Liver (tissue), 9 donors: ENCODE data around the gene TEX36. TPM values are rescaled to one million over a fixed set of nuclear protein-coding genes. Genes with fewer than 3 reads are reported as not detected.

ENCODE experiments used
- DNase-seq: peaks from one replicate; pipeline ENCODE4 v3.0.0-alpha.2; 2017; ENCODE audit warnings: low spot score
- H3K27ac ChIP-seq, 2 donors: one replicate each; pipeline ENCODE4 v1.7.0; 2013; ENCODE audit warnings: inconsistent platforms in 2 of 2, low read length in 2 of 2, control low read depth in 1 of 2, low read depth in 1 of 2, mild to moderate bottlenecking in 1 of 2
- H3K27me3 ChIP-seq, 4 donors: one replicate each; pipeline versions ENCODE4 v1.6.1 to v1.7.0; 2013; ENCODE audit warnings: low read length in 3 of 4, inconsistent platforms in 1 of 4, mild to moderate bottlenecking in 1 of 4, moderate library complexity in 1 of 4; ENCODE audit not compliant: control insufficient read depth in 4 of 4, insufficient read depth in 4 of 4
- H3K36me3 ChIP-seq, 4 donors: one replicate each; pipeline versions ENCODE4 v1.6.1 to v1.7.0; 2013; ENCODE audit warnings: low read length in 3 of 4, mild to moderate bottlenecking in 3 of 4, low read depth in 1 of 4, moderate library complexity in 1 of 4; ENCODE audit not compliant: control insufficient read depth in 4 of 4, insufficient read depth in 3 of 4
- H3K4me1 ChIP-seq, 4 donors: one replicate each; pipeline versions ENCODE4 v1.6.1 to v1.7.0; 2013; ENCODE audit warnings: low read length in 3 of 4, mild to moderate bottlenecking in 3 of 4, moderate library complexity in 1 of 4; ENCODE audit not compliant: control insufficient read depth in 4 of 4, insufficient read depth in 4 of 4
- H3K4me3 ChIP-seq, 3 donors: one replicate each; pipeline versions ENCODE4 v1.6.1 to v1.7.0; 2013; ENCODE audit warnings: low read length in 3 of 3, control low read depth in 1 of 3, low read depth in 1 of 3, mild to moderate bottlenecking in 1 of 3
- H3K9ac ChIP-seq, 2 donors: one replicate each; pipeline ENCODE4 v1.7.0; 2013; ENCODE audit warnings: low read length in 2 of 2, mild to moderate bottlenecking in 2 of 2, moderate library complexity in 2 of 2, control low read depth in 1 of 2, low read depth in 1 of 2
- H3K9me3 ChIP-seq, 4 donors: one replicate each; pipeline versions ENCODE4 v1.6.1 to v1.7.0; 2013; ENCODE audit warnings: low read length in 3 of 4; ENCODE audit not compliant: control insufficient read depth in 4 of 4
- EGR1 ChIP-seq, 2 donors: IDR thresholded peaks; 2 replicates each; pipeline ENCODE4 v1.6.1; 2016 to 2018; ENCODE audit warnings: antibody characterized with exemption in 2 of 2, low read depth in 2 of 2
- FOXA1 ChIP-seq: IDR thresholded peaks from 2 replicates; pipeline ENCODE4 v1.6.1; 2016; ENCODE audit warnings: antibody characterized with exemption
- GABPA ChIP-seq, 2 donors: IDR thresholded peaks in 1 of 2; conservative IDR thresholded peaks in 1 of 2; 2 replicates each; pipeline ENCODE4 v1.6.1; 2016; ENCODE audit warnings: antibody characterized with exemption in 2 of 2, mild to moderate bottlenecking in 1 of 2, moderate library complexity in 1 of 2
- HNF4A ChIP-seq, 2 donors: conservative IDR thresholded peaks; 2 replicates each; pipeline ENCODE4 v1.6.1; 2016; ENCODE audit warnings: antibody characterized with exemption in 2 of 2, mild to moderate bottlenecking in 2 of 2
- HNF4G ChIP-seq: IDR thresholded peaks from 2 replicates; pipeline ENCODE4 v1.6.1; 2016; ENCODE audit warnings: antibody characterized with exemption
- JUND ChIP-seq, 2 donors: IDR thresholded peaks; 2 replicates each; pipeline ENCODE4 v1.6.1; 2016; ENCODE audit warnings: antibody characterized with exemption in 2 of 2
- NR2F2 ChIP-seq: IDR thresholded peaks from 2 replicates; pipeline ENCODE4 v1.6.1; 2016; ENCODE audit warnings: antibody characterized with exemption
- RAD21 ChIP-seq, 2 donors: IDR thresholded peaks; 2 replicates each; pipeline ENCODE4 v1.6.1; 2016; ENCODE audit warnings: antibody characterized with exemption in 2 of 2, mild to moderate bottlenecking in 2 of 2
- RXRA ChIP-seq, 2 donors: IDR thresholded peaks; 2 replicates each; pipeline ENCODE4 v1.6.1; 2017 to 2018; ENCODE audit warnings: antibody characterized with exemption in 2 of 2, mild to moderate bottlenecking in 1 of 2
- SP1 ChIP-seq: IDR thresholded peaks from 2 replicates; pipeline ENCODE4 v1.6.1; 2018; ENCODE audit warnings: antibody characterized with exemption, mild to moderate bottlenecking
- TAF1 ChIP-seq: conservative IDR thresholded peaks from 2 replicates; pipeline ENCODE4 v1.6.1; 2016; ENCODE audit warnings: antibody characterized with exemption, mild to moderate bottlenecking
- WGBS: extraction: QIAGEN DNeasy Blood & Tissue Kit; methylation state at CpG from one replicate; pipeline ENCODE4 v1.1.7; 2013; 5-methylcytosine and 5-hydroxymethylcytosine counted together
- polyA plus RNA-seq, 2 donors: library from polyadenylated mRNA; stranded (reverse) in 1 of 2; unstranded in 1 of 2; fragments of 200-250 nt in 1 of 2; fragments of >200 nt in 1 of 2; fragmentation: Nextera tagmentation in 1 of 2; extraction: Ambion mirVana in 1 of 2; gene quantifications; one replicate each; pipeline versions ENCODE4 v1.2.1 to v1.2.3, GENCODE V29; 2013 to 2015
- total RNA-seq, 2 donors: library from RNA; depleted of rRNA; stranded (reverse); fragments of >200 nt; gene quantifications; one replicate each; pipeline ENCODE4 v1.2.3, GENCODE V29; 2014
- TF ChIP-seq, protein P1 (sequence below): IDR thresholded peaks from 2 replicates; pipeline ENCODE4 v1.6.1; 2016; ENCODE audit warnings: antibody characterized with exemption
- TF ChIP-seq, protein P2 (sequence below): IDR thresholded peaks from 2 replicates; pipeline ENCODE4 v1.6.1; 2016; ENCODE audit warnings: antibody characterized with exemption, mild to moderate bottlenecking
- TF ChIP-seq, protein P3 (sequence below): IDR thresholded peaks from 2 replicates; pipeline ENCODE4 v1.6.1; 2016; ENCODE audit warnings: antibody characterized with exemption
- TF ChIP-seq, protein P4 (sequence below): fragments of 150-350 bp; IDR thresholded peaks from 2 replicates; pipeline ENCODE4 v1.5.1; 2017; ENCODE audit warnings: improper control_type of control experiment, low read depth, low read length; ENCODE audit not compliant: missing input control
- donor health status: healthy.
- donor health status: healthy.
- donor health status: healthy.
- donor health status: healthy.
- donor health status: healthy.

TEX36 gene, protein sequence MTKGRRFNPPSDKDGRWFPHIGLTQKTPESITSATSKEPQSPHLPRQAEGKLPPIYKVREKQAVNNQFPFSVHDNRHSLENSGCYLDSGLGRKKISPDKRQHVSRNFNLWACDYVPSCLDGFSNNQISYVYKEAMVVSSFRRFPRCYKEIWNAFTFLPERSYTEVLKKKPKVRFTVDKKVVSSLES
- total RNA-seq: not detected
- polyA plus RNA-seq: not detected

DNA sequence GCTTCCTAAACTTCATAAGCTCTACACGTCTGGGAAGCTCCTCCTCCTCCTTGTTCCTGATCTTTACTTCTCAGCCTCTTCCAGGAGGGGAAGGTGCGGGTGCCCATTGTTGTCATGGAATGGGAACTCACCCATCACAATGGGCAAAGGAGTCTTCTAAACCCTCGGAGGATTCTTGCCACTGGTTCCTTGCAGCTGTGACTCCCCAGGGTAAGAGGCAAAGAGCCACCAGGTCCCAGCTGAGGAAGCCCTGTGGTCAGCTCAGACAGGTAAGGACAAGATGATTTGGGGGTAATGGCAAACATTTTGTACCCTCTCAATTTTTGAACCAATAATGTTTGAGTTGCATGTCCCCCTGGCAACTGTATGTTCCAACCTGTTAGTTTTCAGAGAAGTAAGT is at the start of gene TEX36:
TEX36 (minus strand) TSS at position 101 of the 400 bp plus-strand sequence. CDS start 174 bp downstream, outside the sequence.
- H3K36me3 ChIP-seq: no peaks in the 10 kb centered on the region
- 63% methylated on average over 3 of the region's 3 CpGs for WGBS
- no peak within 1 kb of the TSS for H3K4me3 ChIP-seq
- DNase-seq: no peak
- H3K4me1 ChIP-seq: no peaks in the 10 kb centered on the region
- no peak within 1 kb of the TSS for H3K27ac ChIP-seq
- H3K27me3 ChIP-seq: peaks cover 0 to 7% (median 0%) of the 10 kb centered on the region in 4 donors
- no peak within 1 kb of the TSS for H3K9ac ChIP-seq
- H3K9me3 ChIP-seq: peaks cover 0 to 6% (median 0%) of the 10 kb centered on the region in 4 donors
- TF ChIP-seq RAD21 (IDR thresholded peaks at IDR 0.05) (no peak), RXRA (IDR thresholded peaks at IDR 0.05) (no peak), EGR1 (IDR thresholded peaks at IDR 0.05; ENCODE audit: low read depth in 2 of 2) (no peak), HNF4G (no peak), FOXA1 (no peak), NR2F2 (no peak), SP1 (no peak), HNF4A (conservative IDR thresholded peaks at IDR 0.05) (no peak), TAF1 (no peak), JUND (IDR thresholded peaks at IDR 0.05) (no peak)
- TF ChIP-seq, protein P1, sequence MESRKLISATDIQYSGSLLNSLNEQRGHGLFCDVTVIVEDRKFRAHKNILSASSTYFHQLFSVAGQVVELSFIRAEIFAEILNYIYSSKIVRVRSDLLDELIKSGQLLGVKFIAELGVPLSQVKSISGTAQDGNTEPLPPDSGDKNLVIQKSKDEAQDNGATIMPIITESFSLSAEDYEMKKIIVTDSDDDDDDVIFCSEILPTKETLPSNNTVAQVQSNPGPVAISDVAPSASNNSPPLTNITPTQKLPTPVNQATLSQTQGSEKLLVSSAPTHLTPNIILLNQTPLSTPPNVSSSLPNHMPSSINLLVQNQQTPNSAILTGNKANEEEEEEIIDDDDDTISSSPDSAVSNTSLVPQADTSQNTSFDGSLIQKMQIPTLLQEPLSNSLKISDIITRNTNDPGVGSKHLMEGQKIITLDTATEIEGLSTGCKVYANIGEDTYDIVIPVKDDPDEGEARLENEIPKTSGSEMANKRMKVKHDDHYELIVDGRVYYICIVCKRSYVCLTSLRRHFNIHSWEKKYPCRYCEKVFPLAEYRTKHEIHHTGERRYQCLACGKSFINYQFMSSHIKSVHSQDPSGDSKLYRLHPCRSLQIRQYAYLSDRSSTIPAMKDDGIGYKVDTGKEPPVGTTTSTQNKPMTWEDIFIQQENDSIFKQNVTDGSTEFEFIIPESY: no peak
- TF ChIP-seq, protein P2, sequence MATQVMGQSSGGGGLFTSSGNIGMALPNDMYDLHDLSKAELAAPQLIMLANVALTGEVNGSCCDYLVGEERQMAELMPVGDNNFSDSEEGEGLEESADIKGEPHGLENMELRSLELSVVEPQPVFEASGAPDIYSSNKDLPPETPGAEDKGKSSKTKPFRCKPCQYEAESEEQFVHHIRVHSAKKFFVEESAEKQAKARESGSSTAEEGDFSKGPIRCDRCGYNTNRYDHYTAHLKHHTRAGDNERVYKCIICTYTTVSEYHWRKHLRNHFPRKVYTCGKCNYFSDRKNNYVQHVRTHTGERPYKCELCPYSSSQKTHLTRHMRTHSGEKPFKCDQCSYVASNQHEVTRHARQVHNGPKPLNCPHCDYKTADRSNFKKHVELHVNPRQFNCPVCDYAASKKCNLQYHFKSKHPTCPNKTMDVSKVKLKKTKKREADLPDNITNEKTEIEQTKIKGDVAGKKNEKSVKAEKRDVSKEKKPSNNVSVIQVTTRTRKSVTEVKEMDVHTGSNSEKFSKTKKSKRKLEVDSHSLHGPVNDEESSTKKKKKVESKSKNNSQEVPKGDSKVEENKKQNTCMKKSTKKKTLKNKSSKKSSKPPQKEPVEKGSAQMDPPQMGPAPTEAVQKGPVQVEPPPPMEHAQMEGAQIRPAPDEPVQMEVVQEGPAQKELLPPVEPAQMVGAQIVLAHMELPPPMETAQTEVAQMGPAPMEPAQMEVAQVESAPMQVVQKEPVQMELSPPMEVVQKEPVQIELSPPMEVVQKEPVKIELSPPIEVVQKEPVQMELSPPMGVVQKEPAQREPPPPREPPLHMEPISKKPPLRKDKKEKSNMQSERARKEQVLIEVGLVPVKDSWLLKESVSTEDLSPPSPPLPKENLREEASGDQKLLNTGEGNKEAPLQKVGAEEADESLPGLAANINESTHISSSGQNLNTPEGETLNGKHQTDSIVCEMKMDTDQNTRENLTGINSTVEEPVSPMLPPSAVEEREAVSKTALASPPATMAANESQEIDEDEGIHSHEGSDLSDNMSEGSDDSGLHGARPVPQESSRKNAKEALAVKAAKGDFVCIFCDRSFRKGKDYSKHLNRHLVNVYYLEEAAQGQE: no peak
- TF ChIP-seq, protein P3, sequence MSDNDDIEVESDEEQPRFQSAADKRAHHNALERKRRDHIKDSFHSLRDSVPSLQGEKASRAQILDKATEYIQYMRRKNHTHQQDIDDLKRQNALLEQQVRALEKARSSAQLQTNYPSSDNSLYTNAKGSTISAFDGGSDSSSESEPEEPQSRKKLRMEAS: no peak
- TF ChIP-seq, protein P4, sequence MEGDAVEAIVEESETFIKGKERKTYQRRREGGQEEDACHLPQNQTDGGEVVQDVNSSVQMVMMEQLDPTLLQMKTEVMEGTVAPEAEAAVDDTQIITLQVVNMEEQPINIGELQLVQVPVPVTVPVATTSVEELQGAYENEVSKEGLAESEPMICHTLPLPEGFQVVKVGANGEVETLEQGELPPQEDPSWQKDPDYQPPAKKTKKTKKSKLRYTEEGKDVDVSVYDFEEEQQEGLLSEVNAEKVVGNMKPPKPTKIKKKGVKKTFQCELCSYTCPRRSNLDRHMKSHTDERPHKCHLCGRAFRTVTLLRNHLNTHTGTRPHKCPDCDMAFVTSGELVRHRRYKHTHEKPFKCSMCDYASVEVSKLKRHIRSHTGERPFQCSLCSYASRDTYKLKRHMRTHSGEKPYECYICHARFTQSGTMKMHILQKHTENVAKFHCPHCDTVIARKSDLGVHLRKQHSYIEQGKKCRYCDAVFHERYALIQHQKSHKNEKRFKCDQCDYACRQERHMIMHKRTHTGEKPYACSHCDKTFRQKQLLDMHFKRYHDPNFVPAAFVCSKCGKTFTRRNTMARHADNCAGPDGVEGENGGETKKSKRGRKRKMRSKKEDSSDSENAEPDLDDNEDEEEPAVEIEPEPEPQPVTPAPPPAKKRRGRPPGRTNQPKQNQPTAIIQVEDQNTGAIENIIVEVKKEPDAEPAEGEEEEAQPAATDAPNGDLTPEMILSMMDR: no peak

DNA sequence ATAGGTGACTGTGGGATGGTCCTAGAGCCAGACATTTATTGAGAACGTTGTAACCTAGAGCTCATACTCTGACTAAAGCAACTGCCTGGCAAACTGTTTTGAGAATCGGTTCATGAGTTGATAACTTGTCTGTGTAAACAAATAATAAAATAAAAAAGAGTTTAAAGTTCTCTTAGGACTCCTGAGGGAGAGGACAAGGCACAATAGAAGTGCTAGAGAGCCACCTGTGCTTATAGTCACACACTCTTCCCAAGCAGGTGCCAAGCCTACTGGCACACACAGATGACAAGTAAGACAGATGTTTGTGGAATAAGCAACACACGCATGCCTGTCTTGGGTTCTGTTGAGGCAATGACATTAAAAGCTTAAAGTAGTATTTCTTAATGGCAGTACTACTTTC is 44.5 kb upstream of the TEX36 start:
- H3K27me3 ChIP-seq: no peaks in the 10 kb centered on the region
- H3K36me3 ChIP-seq: peaks cover 3 to 87% (median 79%) of the 10 kb centered on the region in 4 donors
- no peak overlapping the region for H3K9ac ChIP-seq
- no peak overlapping the region for H3K27ac ChIP-seq
- no peaks in the 10 kb centered on the region for H3K9me3 ChIP-seq
- no peak for DNase-seq
- no peaks in the 10 kb centered on the region for H3K4me1 ChIP-seq
- 59% methylated on average over 3 of the region's 3 CpGs for WGBS
- no peak overlapping the region for H3K4me3 ChIP-seq
- no peak for TF ChIP-seq EGR1 (IDR thresholded peaks at IDR 0.05; ENCODE audit: low read depth in 2 of 2)
- no peak for TF ChIP-seq RXRA (IDR thresholded peaks at IDR 0.05)
- TF ChIP-seq HNF4G: no peak
- no peak for TF ChIP-seq GABPA (IDR thresholded peaks at IDR 0.05 in 1 of 2, conservative IDR thresholded peaks at IDR 0.05 in 1 of 2)
- no peak for TF ChIP-seq TAF1
- TF ChIP-seq, protein P3: no peak
- TF ChIP-seq HNF4A (conservative IDR thresholded peaks at IDR 0.05): no peak
- TF ChIP-seq, protein P1: no peak
- TF ChIP-seq FOXA1: no peak
- TF ChIP-seq JUND (IDR thresholded peaks at IDR 0.05): no peak
- TF ChIP-seq, protein P2: no peak
- TF ChIP-seq RAD21 (IDR thresholded peaks at IDR 0.05): no peak
